K562 (cell line): ENCODE data around the gene VWA7. TPM values are rescaled to one million over a fixed set of nuclear protein-coding genes. Genes with fewer than 3 reads are reported as not detected.

Experiments
- ADNP ChIP-seq: fragments of 200-800 bp; sonication (Bioruptor generic); IDR thresholded peaks from 2 replicates; pipeline ENCODE4 v1.6.1; 2016; ENCODE audit warnings: missing genetic modification characterization, missing compliant biosample characterization
- BRD4 ChIP-seq: fragments of 200-600 bp; sonication (generic); IDR thresholded peaks from 2 replicates; pipeline ENCODE4 v1.6.1; 2017; ENCODE audit warnings: inconsistent platforms
- CBFB ChIP-seq: sonication (generic); formaldehyde crosslinking; IDR thresholded peaks from 2 replicates; pipeline ENCODE4 v1.4.0; 2020; ENCODE audit warnings: mild to moderate bottlenecking, missing genetic modification reagents
- DIDO1 ChIP-seq: fragments of 450-650 bp; IDR thresholded peaks from 2 replicates; pipeline ENCODE4 v1.6.1; 2016; ENCODE audit warnings: low read depth, missing biosample characterization, missing genetic modification characterization
- EP300 ChIP-seq: IDR thresholded peaks from 2 replicates; pipeline ENCODE4 v1.6.1; 2012; ENCODE audit warnings: low read length, improper control_type of control experiment
- FOXP1 ChIP-seq: sonication (generic); formaldehyde crosslinking; IDR thresholded peaks from 2 replicates; pipeline ENCODE4 v1.8.0; 2022; ENCODE audit warnings: mild to moderate bottlenecking, missing genetic modification reagents
- HDAC6 ChIP-seq: IDR thresholded peaks from 2 replicates; pipeline ENCODE4 v1.6.1; 2012; ENCODE audit warnings: low read depth, mild to moderate bottlenecking, control low read depth, inconsistent platforms, low read length, moderate library complexity
- HNRNPLL ChIP-seq: fragments of 200-400 bp; formaldehyde crosslinking; IDR thresholded peaks from 2 replicates; pipeline ENCODE4 v1.6.1; 2017; ENCODE audit warnings: low read length, low read depth, mild to moderate bottlenecking; ENCODE audit not compliant: poor library complexity, severe bottlenecking
- JUNB ChIP-seq: fragments of 450-650 bp; formaldehyde crosslinking; conservative IDR thresholded peaks from 2 replicates; pipeline ENCODE4 v1.4.0; 2020; ENCODE audit warnings: mild to moderate bottlenecking
- KAT7 ChIP-seq: sonication (generic); formaldehyde crosslinking; IDR thresholded peaks from 2 replicates; pipeline ENCODE4 v1.8.0; 2022; ENCODE audit warnings: missing genetic modification reagents, mild to moderate bottlenecking, borderline replicate concordance
- KHSRP ChIP-seq: fragments of 450-650 bp; IDR thresholded peaks from 2 replicates; pipeline ENCODE4 v1.6.1; 2017
- LARP7 ChIP-seq: fragments of 450-650 bp; IDR thresholded peaks from 2 replicates; pipeline ENCODE4 v1.6.1; 2016
- NONO ChIP-seq, 2 experiments: fragments of 200-400 bp in 1 of 2; fragments of 450-650 bp in 1 of 2; formaldehyde crosslinking in 1 of 2; IDR thresholded peaks; 2 replicates each; pipeline ENCODE4 v1.6.1; 2017; ENCODE audit warnings: low read depth in 2 of 2, mild to moderate bottlenecking in 2 of 2, moderate library complexity in 2 of 2, low read length in 1 of 2
- SRSF9 ChIP-seq: fragments of 200-400 bp; formaldehyde crosslinking; IDR thresholded peaks from 2 replicates; pipeline ENCODE4 v1.6.1; 2017; ENCODE audit warnings: low read depth, low read length, borderline replicate concordance
- TRIM28 ChIP-seq: fragments of 450-650 bp; IDR thresholded peaks from 2 replicates; pipeline ENCODE4 v1.6.1; 2017
- ZKSCAN8 ChIP-seq: fragments of 200-800 bp; sonication (Bioruptor generic); IDR thresholded peaks from 2 replicates; pipeline ENCODE4 v1.6.1; 2016; ENCODE audit warnings: missing genetic modification characterization, missing compliant biosample characterization
- ZNF140 ChIP-seq: fragments of 250-450 bp; sonication (Bioruptor Pico); IDR thresholded peaks from 2 replicates; pipeline ENCODE4 v1.8.0; 2021; ENCODE audit warnings: moderate library complexity, mild to moderate bottlenecking, inconsistent platforms
- ZNF24 ChIP-seq: fragments of 450-650 bp; IDR thresholded peaks from 2 replicates; pipeline ENCODE4 v1.6.1; 2016
- ZNF551 ChIP-seq: fragments of 250-450 bp; sonication (Bioruptor Pico); IDR thresholded peaks from 2 replicates; pipeline ENCODE4 v1.5.0; 2021; ENCODE audit warnings: mild to moderate bottlenecking, moderate library complexity
- ZNF695 ChIP-seq: fragments of 450-650 bp; formaldehyde crosslinking; IDR thresholded peaks from 2 replicates; pipeline ENCODE4 v1.4.0; 2020; ENCODE audit warnings: mild to moderate bottlenecking, moderate library complexity
- ZNF780A ChIP-seq: fragments of 250-450 bp; sonication (Bioruptor Pico); IDR thresholded peaks from 2 replicates; pipeline ENCODE4 v1.5.0; 2021; ENCODE audit warnings: mild to moderate bottlenecking
- polyA plus RNA-seq, 8 experiments: library from polyadenylated mRNA; depleted of rRNA in 4 of 8; stranded (reverse) in 5 of 8; unstranded in 3 of 8; fragments of >200 nt; fragmentation: Nextera tagmentation in 2 of 8; fragmentation: Illumina TruSeq in 1 of 8; extraction: Ambion mirVana in 2 of 8; extraction: Trizol in 1 of 8; gene quantifications; 2 replicates each; pipeline versions ENCODE4 v1.2.1 to v1.2.3, GENCODE V29; 2011 to 2014; ENCODE audit warnings: inconsistent platforms in 1 of 8, missing spikeins in 1 of 8
- total RNA-seq, 7 experiments: library from RNA; depleted of rRNA in 6 of 7; stranded (reverse); fragments of >200 nt in 6 of 7; fragmentation: Illumina TruSeq in 2 of 7; extraction: Trizol in 2 of 7; gene quantifications; 2 replicates each; pipeline versions ENCODE4 v1.2.1 to v1.2.3, GENCODE V29; 2011 to 2021; ENCODE audit warnings: low replicate concordance in 1 of 7
- TF ChIP-seq, protein P1 (sequence below): fragments of 250-450 bp; sonication (Bioruptor Pico); IDR thresholded peaks from 2 replicates; pipeline ENCODE4 v1.8.0; 2021; ENCODE audit warnings: mild to moderate bottlenecking, moderate library complexity
- TF ChIP-seq, protein P2 (sequence below): fragments of 250-450 bp; sonication (Bioruptor Pico); IDR thresholded peaks from 2 replicates; pipeline ENCODE4 v1.8.0; 2022; ENCODE audit warnings: inconsistent platforms, mild to moderate bottlenecking, moderate library complexity, borderline replicate concordance
- TF ChIP-seq, protein P3 (sequence below): sonication (generic); IDR thresholded peaks from 2 replicates; pipeline ENCODE4 v1.6.1; 2016
- TF ChIP-seq, protein P4 (sequence below): sonication (generic); formaldehyde crosslinking; IDR thresholded peaks from 2 replicates; pipeline ENCODE4 v1.8.0; 2022; ENCODE audit warnings: missing genetic modification reagents, mild to moderate bottlenecking, borderline replicate concordance

Gene VWA7
- total and polyA plus RNA-seq, 9 of the 15 experiments (the other 6 are each of a cell fraction or from before 2014, with no cell fraction given), result 0.18 to 2.9 (median 0.95) TPM

DNA sequence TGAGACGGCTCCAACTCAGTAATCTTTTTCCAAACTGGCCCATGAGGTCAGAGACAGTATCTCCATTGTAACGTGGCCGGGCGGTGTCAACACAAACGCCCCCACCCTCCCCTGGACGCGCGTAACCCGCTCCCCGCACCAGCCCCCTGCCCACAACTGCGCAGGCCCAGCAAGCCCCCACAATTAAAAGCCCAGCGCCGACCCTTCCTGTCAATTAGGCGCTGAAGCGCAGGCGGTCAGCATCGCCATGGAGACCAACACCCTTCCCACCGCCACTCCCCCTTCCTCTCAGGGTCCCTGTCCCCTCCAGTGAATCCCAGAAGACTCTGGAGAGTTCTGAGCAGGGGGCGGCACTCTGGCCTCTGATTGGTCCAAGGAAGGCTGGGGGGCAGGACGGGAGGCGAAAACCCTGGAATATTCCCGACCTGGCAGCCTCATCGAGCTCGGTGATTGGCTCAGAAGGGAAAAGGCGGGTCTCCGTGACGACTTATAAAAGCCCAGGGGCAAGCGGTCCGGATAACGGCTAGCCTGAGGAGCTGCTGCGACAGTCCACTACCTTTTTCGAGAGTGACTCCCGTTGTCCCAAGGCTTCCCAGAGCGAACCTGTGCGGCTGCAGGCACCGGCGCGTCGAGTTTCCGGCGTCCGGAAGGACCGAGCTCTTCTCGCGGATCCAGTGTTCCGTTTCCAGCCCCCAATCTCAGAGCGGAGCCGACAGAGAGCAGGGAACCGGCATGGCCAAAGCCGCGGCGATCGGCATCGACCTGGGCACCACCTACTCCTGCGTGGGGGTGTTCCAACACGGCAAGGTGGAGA, 38.1 kb upstream of the VWA7 start, which contains the start of the genes HSPA1A and HSPA1L (continued):
- no peak for TF ChIP-seq ZNF140 (CRISPR knock-in tag)
- TF ChIP-seq JUNB (CRISPR knock-in tag), result 0 out of 2 replicates have a peak, but pooled peaks have one; percentile 34
- 0 out of 2 replicates have a peak, but pooled peaks have one; percentile 53 for TF ChIP-seq CBFB
- no peak for TF ChIP-seq KHSRP
- TF ChIP-seq KAT7 (CRISPR knock-in tag), result peak; percentile 99
- TF ChIP-seq ZNF780A (CRISPR knock-in tag), result no peak
- TF ChIP-seq, protein P1, sequence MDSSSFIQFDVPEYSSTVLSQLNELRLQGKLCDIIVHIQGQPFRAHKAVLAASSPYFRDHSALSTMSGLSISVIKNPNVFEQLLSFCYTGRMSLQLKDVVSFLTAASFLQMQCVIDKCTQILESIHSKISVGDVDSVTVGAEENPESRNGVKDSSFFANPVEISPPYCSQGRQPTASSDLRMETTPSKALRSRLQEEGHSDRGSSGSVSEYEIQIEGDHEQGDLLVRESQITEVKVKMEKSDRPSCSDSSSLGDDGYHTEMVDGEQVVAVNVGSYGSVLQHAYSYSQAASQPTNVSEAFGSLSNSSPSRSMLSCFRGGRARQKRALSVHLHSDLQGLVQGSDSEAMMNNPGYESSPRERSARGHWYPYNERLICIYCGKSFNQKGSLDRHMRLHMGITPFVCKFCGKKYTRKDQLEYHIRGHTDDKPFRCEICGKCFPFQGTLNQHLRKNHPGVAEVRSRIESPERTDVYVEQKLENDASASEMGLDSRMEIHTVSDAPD (CRISPR knock-in tag), result no peak
- TF ChIP-seq BRD4, result no peak; the same call in 1 of the 2 replicates
- peak; percentile 91; the same call in 1 of the 2 replicates for TF ChIP-seq ZNF695 (CRISPR knock-in tag)
- TF ChIP-seq ZKSCAN8 (CRISPR knock-in tag), result no peak
- TF ChIP-seq ADNP (tag), result no peak
- peak; percentile 81 for TF ChIP-seq FOXP1
- peak; percentile 71; the same call in 1 of the 2 replicates for TF ChIP-seq LARP7
- TF ChIP-seq ZNF551, result no peak
- TF ChIP-seq, protein P2, sequence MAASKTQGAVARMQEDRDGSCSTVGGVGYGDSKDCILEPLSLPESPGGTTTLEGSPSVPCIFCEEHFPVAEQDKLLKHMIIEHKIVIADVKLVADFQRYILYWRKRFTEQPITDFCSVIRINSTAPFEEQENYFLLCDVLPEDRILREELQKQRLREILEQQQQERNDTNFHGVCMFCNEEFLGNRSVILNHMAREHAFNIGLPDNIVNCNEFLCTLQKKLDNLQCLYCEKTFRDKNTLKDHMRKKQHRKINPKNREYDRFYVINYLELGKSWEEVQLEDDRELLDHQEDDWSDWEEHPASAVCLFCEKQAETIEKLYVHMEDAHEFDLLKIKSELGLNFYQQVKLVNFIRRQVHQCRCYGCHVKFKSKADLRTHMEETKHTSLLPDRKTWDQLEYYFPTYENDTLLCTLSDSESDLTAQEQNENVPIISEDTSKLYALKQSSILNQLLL (CRISPR knock-in tag), result no peak
- TF ChIP-seq, protein P3, sequence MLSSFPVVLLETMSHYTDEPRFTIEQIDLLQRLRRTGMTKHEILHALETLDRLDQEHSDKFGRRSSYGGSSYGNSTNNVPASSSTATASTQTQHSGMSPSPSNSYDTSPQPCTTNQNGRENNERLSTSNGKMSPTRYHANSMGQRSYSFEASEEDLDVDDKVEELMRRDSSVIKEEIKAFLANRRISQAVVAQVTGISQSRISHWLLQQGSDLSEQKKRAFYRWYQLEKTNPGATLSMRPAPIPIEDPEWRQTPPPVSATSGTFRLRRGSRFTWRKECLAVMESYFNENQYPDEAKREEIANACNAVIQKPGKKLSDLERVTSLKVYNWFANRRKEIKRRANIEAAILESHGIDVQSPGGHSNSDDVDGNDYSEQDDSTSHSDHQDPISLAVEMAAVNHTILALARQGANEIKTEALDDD, result no peak
- peak in 1 of 2 experiments; percentile 88; a peak in 2 of 4 replicates for TF ChIP-seq NONO (IDR thresholded peaks at IDR 0.05; ENCODE audit: low read depth in 2 of 2, low read length in 1 of 2)
- peak; percentile 32 for TF ChIP-seq HNRNPLL
- TF ChIP-seq HDAC6, result peak; percentile 96; the same call in 1 of the 2 replicates
- TF ChIP-seq DIDO1, result no peak
- peak; percentile 85 for TF ChIP-seq EP300
- TF ChIP-seq SRSF9, result no peak
- TF ChIP-seq, protein P4, sequence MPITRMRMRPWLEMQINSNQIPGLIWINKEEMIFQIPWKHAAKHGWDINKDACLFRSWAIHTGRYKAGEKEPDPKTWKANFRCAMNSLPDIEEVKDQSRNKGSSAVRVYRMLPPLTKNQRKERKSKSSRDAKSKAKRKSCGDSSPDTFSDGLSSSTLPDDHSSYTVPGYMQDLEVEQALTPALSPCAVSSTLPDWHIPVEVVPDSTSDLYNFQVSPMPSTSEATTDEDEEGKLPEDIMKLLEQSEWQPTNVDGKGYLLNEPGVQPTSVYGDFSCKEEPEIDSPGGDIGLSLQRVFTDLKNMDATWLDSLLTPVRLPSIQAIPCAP (CRISPR knock-in tag), result peak; percentile 73; the same call in 1 of the 2 replicates
- 0 out of 2 replicates have a peak, but pooled peaks have one; percentile 6 for TF ChIP-seq ZNF24
- TF ChIP-seq TRIM28, result 0 out of 2 replicates have a peak, but pooled peaks have one; percentile 26
